T-helper 17 cell (primary cell): ENCODE measurements around the gene ZNF497. TPM values are rescaled to one million over a fixed set of nuclear protein-coding genes. Genes with fewer than 3 reads are reported as not detected.

ENCODE experiments used
- ATAC-seq: fragments of 150-1000 bp; cut with Tn5 transposase; 2 replicates; pipeline ENCODE4 v1.10.0; 2021; ENCODE audit warnings: mild to moderate bottlenecking, moderate library complexity
- DNase-seq, 3 donors: peaks; one replicate each; pipeline versions ENCODE4 v3.0.0 to v3.0.0-alpha.2; 2020 to 2021
- H3K9me3 ChIP-seq: one replicate; pipeline ENCODE4 v1.7.0; 2013; ENCODE audit warnings: low read length, mild to moderate bottlenecking; ENCODE audit not compliant: control insufficient read depth, poor library complexity, severe bottlenecking
- H3K27ac Mint-ChIP-seq: one replicate; pipeline ENCODE4 v1.8.0; 2022; ENCODE audit warnings: mild to moderate bottlenecking, moderate library complexity, mixed read lengths
- H3K27me3 Mint-ChIP-seq: one replicate; pipeline ENCODE4 v1.8.0; 2022; ENCODE audit warnings: mixed read lengths
- H3K36me3 Mint-ChIP-seq: one replicate; pipeline ENCODE4 v1.8.0; 2022; ENCODE audit warnings: low read depth, mixed read lengths
- H3K4me1 Mint-ChIP-seq: one replicate; pipeline ENCODE4 v1.8.0; 2022; ENCODE audit warnings: mild to moderate bottlenecking, mixed read lengths
- H3K4me3 Mint-ChIP-seq: one replicate; pipeline ENCODE4 v1.8.0; 2022; ENCODE audit warnings: mild to moderate bottlenecking, moderate library complexity, mixed read lengths
- total RNA-seq, 4 donors: library from RNA in 2 of 4; stranded (reverse) in 2 of 4; gene quantifications; one replicate each; pipeline ENCODE4 v1.2.3 and lab custom pipeline; 2022 to 2026

Gene ZNF497
- total RNA-seq, 2 donors from 2014 or later: 0.55 to 1.6 TPM

GRCh38 chr19:58368561-58369360 lies 6.2 kb upstream of the ZNF497 start:
- peaks cover 2% of the 10 kb centered on the region for H3K4me1 Mint-ChIP-seq
- no peak overlapping the region for H3K4me3 Mint-ChIP-seq
- ATAC-seq: no peak
- no peak for DNase-seq
- H3K27ac Mint-ChIP-seq: no peak overlapping the region
- H3K9me3 ChIP-seq: no peaks in the 10 kb centered on the region
- no peaks in the 10 kb centered on the region for H3K27me3 Mint-ChIP-seq
- no peaks in the 10 kb centered on the region for H3K36me3 Mint-ChIP-seq

GRCh38 chr19:58367698-58368454 lies 5.3 kb upstream of the ZNF497 start:
- no peak for ATAC-seq

GRCh38 chr19:58366585-58367430 lies 4.3 kb upstream of the ZNF497 start:
- no peak for DNase-seq
- no peak for ATAC-seq
- no peaks in the 10 kb centered on the region for H3K9me3 ChIP-seq
- H3K4me1 Mint-ChIP-seq: peaks cover 10% of the 10 kb centered on the region
- H3K27ac Mint-ChIP-seq: no peak overlapping the region
- no peak overlapping the region for H3K4me3 Mint-ChIP-seq
- no peaks in the 10 kb centered on the region for H3K36me3 Mint-ChIP-seq
- H3K27me3 Mint-ChIP-seq: no peaks in the 10 kb centered on the region

More at GRCh38 chr19:58367698-58368454, 5.3 kb upstream of the ZNF497 start:
- DNase-seq: no peak
- H3K36me3 Mint-ChIP-seq: no peaks in the 10 kb centered on the region
- H3K9me3 ChIP-seq: no peaks in the 10 kb centered on the region
- H3K27ac Mint-ChIP-seq: no peak overlapping the region
- no peaks in the 10 kb centered on the region for H3K27me3 Mint-ChIP-seq
- H3K4me1 Mint-ChIP-seq: peaks cover 3% of the 10 kb centered on the region
- H3K4me3 Mint-ChIP-seq: no peak overlapping the region

- Mint-ChIP-seq H3K4me1 (peaks cover 11% of the 10 kb centered on the region), H3K4me3 (no peak overlapping the region), H3K36me3 (no peaks in the 10 kb centered on the region), H3K27ac (no peak overlapping the region), H3K27me3 (no peaks in the 10 kb centered on the region)
- ATAC-seq: no peak
- no peaks in the 10 kb centered on the region for H3K9me3 ChIP-seq
- no peak for DNase-seq
Observed at GRCh38 chr19:58364146-58364545, 1.6 kb upstream of the ZNF497 start.

- no peaks in the 10 kb centered on the region for H3K27me3 Mint-ChIP-seq
- no peaks in the 10 kb centered on the region for H3K36me3 Mint-ChIP-seq
- DNase-seq (no peak), ATAC-seq (no peak)
- peak overlapping the region; percentile 94 for H3K4me3 Mint-ChIP-seq
- H3K27ac Mint-ChIP-seq: peak overlapping the region; percentile 87
- H3K9me3 ChIP-seq: no peaks in the 10 kb centered on the region
- peaks cover 11% of the 10 kb centered on the region for H3K4me1 Mint-ChIP-seq
Observed at GRCh38 chr19:58361900-58362271, 665 bp downstream of the ZNF497 start.

- no peak overlapping the region for H3K27ac Mint-ChIP-seq
- H3K36me3 Mint-ChIP-seq: no peaks in the 10 kb centered on the region
- no peaks in the 10 kb centered on the region for H3K27me3 Mint-ChIP-seq
- DNase-seq (no peak), ATAC-seq (no peak)
- peak overlapping the region; percentile 36 for H3K4me3 Mint-ChIP-seq
- H3K4me1 Mint-ChIP-seq: peaks cover 7% of the 10 kb centered on the region
- no peaks in the 10 kb centered on the region for H3K9me3 ChIP-seq
Observed at GRCh38 chr19:58357481-58358145, 4.9 kb downstream of the ZNF497 start.

- peaks cover 4% of the 10 kb centered on the region for H3K4me1 Mint-ChIP-seq
- no peaks in the 10 kb centered on the region for H3K27me3 Mint-ChIP-seq
- ATAC-seq (no peak), DNase-seq (no peak)
- H3K36me3 Mint-ChIP-seq: no peaks in the 10 kb centered on the region
- no peak overlapping the region for H3K27ac Mint-ChIP-seq
- H3K9me3 ChIP-seq: no peaks in the 10 kb centered on the region
- peak overlapping the region; percentile 57 for H3K4me3 Mint-ChIP-seq
Observed at GRCh38 chr19:58356766-58357480, 5.6 kb downstream of the ZNF497 start.

GRCh38 chr19:58355908-58356765 lies 6.4 kb downstream of the ZNF497 start:
- ATAC-seq (peak; percentile 76), DNase-seq (peak in 1 of 3 donors; percentile 18)
- Mint-ChIP-seq H3K4me3 (peak overlapping the region; percentile 57), H3K27ac (peak overlapping the region; percentile 41), H3K27me3 (no peaks in the 10 kb centered on the region), H3K4me1 (peaks cover 2% of the 10 kb centered on the region), H3K36me3 (no peaks in the 10 kb centered on the region)
- no peaks in the 10 kb centered on the region for H3K9me3 ChIP-seq

GRCh38 chr19:58355215-58355796 lies 7.2 kb downstream of the ZNF497 start:
- H3K36me3 Mint-ChIP-seq: no peaks in the 10 kb centered on the region
- no peaks in the 10 kb centered on the region for H3K9me3 ChIP-seq
- DNase-seq (no peak), ATAC-seq (no peak)
- no peak overlapping the region for H3K27ac Mint-ChIP-seq
- H3K27me3 Mint-ChIP-seq: no peaks in the 10 kb centered on the region
- peak overlapping the region; percentile 43 for H3K4me3 Mint-ChIP-seq
- peaks cover 2% of the 10 kb centered on the region for H3K4me1 Mint-ChIP-seq

- H3K4me3 Mint-ChIP-seq: no peak overlapping the region
- peaks cover 4% of the 10 kb centered on the region for H3K4me1 Mint-ChIP-seq
- no peaks in the 10 kb centered on the region for H3K9me3 ChIP-seq
- H3K27ac Mint-ChIP-seq: no peak overlapping the region
- peaks cover 2% of the 10 kb centered on the region for H3K36me3 Mint-ChIP-seq
- no peaks in the 10 kb centered on the region for H3K27me3 Mint-ChIP-seq
- DNase-seq: no peak
- ATAC-seq: no peak
Observed at GRCh38 chr19:58354478-58355030, 8.0 kb downstream of the ZNF497 start.
